Parathyroid adenoma (tissue), 2 donors: ENCODE measurements around the gene CSMD2.

Experiments
- H2AFZ ChIP-seq: fragments of 300-600 bp; sonication (generic); one replicate; pipeline ENCODE4 v1.7.0; 2017; ENCODE audit warnings: antibody characterized with exemption, mild to moderate bottlenecking
- H3K27ac ChIP-seq: fragments of 300-600 bp; sonication (generic); one replicate; pipeline ENCODE4 v1.7.0; 2017
- H3K27me3 ChIP-seq: fragments of 300-600 bp; sonication (generic); one replicate; pipeline ENCODE4 v1.7.0; 2017; ENCODE audit warnings: low read length; ENCODE audit not compliant: control insufficient read depth, insufficient read depth
- H3K36me3 ChIP-seq: fragments of 300-600 bp; sonication (generic); one replicate; pipeline ENCODE4 v1.7.0; 2017; ENCODE audit warnings: low read length; ENCODE audit not compliant: control insufficient read depth, insufficient read depth
- H3K4me1 ChIP-seq: fragments of 300-600 bp; sonication (generic); one replicate; pipeline ENCODE4 v1.7.0; 2017; ENCODE audit warnings: control low read depth
- H3K4me2 ChIP-seq: fragments of 300-600 bp; sonication (generic); one replicate; pipeline ENCODE4 v1.7.0; 2017; ENCODE audit warnings: low read length
- H3K4me3 ChIP-seq: fragments of 300-600 bp; sonication (generic); one replicate; pipeline ENCODE4 v1.7.0; 2017; ENCODE audit warnings: low read depth, low read length
- H3K79me2 ChIP-seq: fragments of 300-600 bp; sonication (generic); one replicate; pipeline ENCODE4 v1.7.0; 2017; ENCODE audit warnings: control low read depth
- H3K9ac ChIP-seq: fragments of 300-600 bp; sonication (generic); one replicate; pipeline ENCODE4 v1.7.0; 2017; ENCODE audit warnings: mild to moderate bottlenecking
- H3K9me3 ChIP-seq: fragments of 300-600 bp; sonication (generic); one replicate; pipeline ENCODE4 v1.7.0; 2017; ENCODE audit warnings: low read length; ENCODE audit not compliant: control insufficient read depth
- TF ChIP-seq, protein P1 (sequence below): fragments of 300-600 bp; sonication (generic); IDR thresholded peaks from one replicate; pipeline ENCODE4 v1.7.0; 2017; ENCODE audit warnings: antibody characterized with exemption, mild to moderate bottlenecking
- donor health status: primary hyperparathyroidism.

Gene CSMD2

GRCh38 chr1:33643216-33643615 lies 521.8 kb downstream of the CSMD2 start:
- TF ChIP-seq, protein P1, sequence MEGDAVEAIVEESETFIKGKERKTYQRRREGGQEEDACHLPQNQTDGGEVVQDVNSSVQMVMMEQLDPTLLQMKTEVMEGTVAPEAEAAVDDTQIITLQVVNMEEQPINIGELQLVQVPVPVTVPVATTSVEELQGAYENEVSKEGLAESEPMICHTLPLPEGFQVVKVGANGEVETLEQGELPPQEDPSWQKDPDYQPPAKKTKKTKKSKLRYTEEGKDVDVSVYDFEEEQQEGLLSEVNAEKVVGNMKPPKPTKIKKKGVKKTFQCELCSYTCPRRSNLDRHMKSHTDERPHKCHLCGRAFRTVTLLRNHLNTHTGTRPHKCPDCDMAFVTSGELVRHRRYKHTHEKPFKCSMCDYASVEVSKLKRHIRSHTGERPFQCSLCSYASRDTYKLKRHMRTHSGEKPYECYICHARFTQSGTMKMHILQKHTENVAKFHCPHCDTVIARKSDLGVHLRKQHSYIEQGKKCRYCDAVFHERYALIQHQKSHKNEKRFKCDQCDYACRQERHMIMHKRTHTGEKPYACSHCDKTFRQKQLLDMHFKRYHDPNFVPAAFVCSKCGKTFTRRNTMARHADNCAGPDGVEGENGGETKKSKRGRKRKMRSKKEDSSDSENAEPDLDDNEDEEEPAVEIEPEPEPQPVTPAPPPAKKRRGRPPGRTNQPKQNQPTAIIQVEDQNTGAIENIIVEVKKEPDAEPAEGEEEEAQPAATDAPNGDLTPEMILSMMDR: no peak
- no peak overlapping the region for H2AFZ ChIP-seq
- no peak overlapping the region for H3K9ac ChIP-seq
- H3K79me2 ChIP-seq: no peaks in the 10 kb centered on the region
- H3K36me3 ChIP-seq: no peaks in the 10 kb centered on the region
- no peaks in the 10 kb centered on the region for H3K9me3 ChIP-seq
- no peak overlapping the region for H3K4me3 ChIP-seq
- no peaks in the 10 kb centered on the region for H3K27me3 ChIP-seq
- H3K27ac ChIP-seq: no peak overlapping the region
- no peak overlapping the region for H3K4me2 ChIP-seq
- H3K4me1 ChIP-seq: no peaks in the 10 kb centered on the region

GRCh38 chr1:33641104-33641830 lies 523.8 kb downstream of the CSMD2 start:
- H2AFZ ChIP-seq: no peak overlapping the region
- H3K27me3 ChIP-seq: no peaks in the 10 kb centered on the region
- H3K4me3 ChIP-seq: no peak overlapping the region
- H3K9me3 ChIP-seq: no peaks in the 10 kb centered on the region
- no peak overlapping the region for H3K4me2 ChIP-seq
- H3K79me2 ChIP-seq: no peaks in the 10 kb centered on the region
- H3K36me3 ChIP-seq: no peaks in the 10 kb centered on the region
- no peak overlapping the region for H3K9ac ChIP-seq
- H3K4me1 ChIP-seq: no peaks in the 10 kb centered on the region
- TF ChIP-seq, protein P1: peak; percentile 7
- no peak overlapping the region for H3K27ac ChIP-seq

- no peaks in the 10 kb centered on the region for H3K36me3 ChIP-seq
- no peaks in the 10 kb centered on the region for H3K9me3 ChIP-seq
- H3K4me2 ChIP-seq: no peak overlapping the region
- no peak overlapping the region for H3K9ac ChIP-seq
- H3K4me3 ChIP-seq: no peak overlapping the region
- TF ChIP-seq, protein P1: no peak
- no peak overlapping the region for H2AFZ ChIP-seq
- H3K4me1 ChIP-seq: no peaks in the 10 kb centered on the region
- no peaks in the 10 kb centered on the region for H3K27me3 ChIP-seq
- no peak overlapping the region for H3K27ac ChIP-seq
- H3K79me2 ChIP-seq: no peaks in the 10 kb centered on the region
Measured at GRCh38 chr1:33640114-33640660, 524.8 kb downstream of the CSMD2 start.

DNA sequence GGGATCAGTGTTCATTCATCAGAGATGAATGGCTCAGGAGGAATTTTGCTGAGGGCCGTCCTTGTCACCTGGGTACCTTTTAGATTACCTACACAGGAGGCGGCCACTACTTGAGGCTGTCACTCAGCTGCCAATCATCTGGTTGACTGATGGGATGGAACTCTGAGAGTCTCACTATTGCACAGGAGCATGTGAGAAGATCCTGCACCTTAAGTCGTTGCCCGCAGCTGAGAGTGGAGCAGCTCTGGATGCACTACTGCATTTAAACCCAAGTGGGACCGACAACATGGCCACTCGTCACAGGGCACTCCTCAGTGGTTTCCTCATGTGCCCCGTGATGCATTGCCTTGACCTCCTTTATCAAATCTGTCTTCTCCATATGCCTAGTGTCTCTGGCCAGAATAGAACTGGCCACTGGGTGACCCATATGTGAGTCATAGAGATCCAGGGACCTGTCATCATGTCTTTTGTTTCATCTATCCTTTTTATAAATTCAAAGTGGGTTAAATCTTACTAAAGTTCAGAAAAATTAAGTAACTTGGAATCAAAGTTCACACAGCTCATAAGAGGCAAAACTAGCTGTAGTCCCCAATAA lies 527.1 kb downstream of the CSMD2 start:
- H3K36me3 ChIP-seq: no peaks in the 10 kb centered on the region

More for the DNA sequence above, 527.1 kb downstream of the CSMD2 start:
- H3K9me3 ChIP-seq: no peaks in the 10 kb centered on the region
- no peak overlapping the region for H3K27ac ChIP-seq
- H3K4me3 ChIP-seq: no peak overlapping the region
- no peaks in the 10 kb centered on the region for H3K27me3 ChIP-seq
- TF ChIP-seq, protein P1: no peak
- H3K4me2 ChIP-seq: no peak overlapping the region
- H3K9ac ChIP-seq: no peak overlapping the region
- no peaks in the 10 kb centered on the region for H3K4me1 ChIP-seq
- H3K79me2 ChIP-seq: no peaks in the 10 kb centered on the region
- no peak overlapping the region for H2AFZ ChIP-seq
